CD14-positive monocyte (primary cell): ENCODE results near the gene FREM2. TPM values are rescaled to one million over a fixed set of nuclear protein-coding genes. Genes with fewer than 3 reads are reported as not detected.

Source experiments
- DNase-seq, 3 donors: peaks; one replicate each; pipeline ENCODE4 v3.0.0-alpha.2; 2011 to 2022
- H2AFZ ChIP-seq: 2 replicates; pipeline ENCODE4 v1.6.0; 2012; ENCODE audit warnings: mild to moderate bottlenecking, low read depth, low read length, inconsistent platforms; ENCODE audit not compliant: insufficient read depth, poor library complexity, severe bottlenecking
- H3K27ac ChIP-seq, 2 donors: 1 replicate in 1 of 2; 2 replicates in 1 of 2; pipeline ENCODE4 v1.5.1; 2012 to 2013; ENCODE audit warnings: low read length in 2 of 2, control low read depth in 1 of 2, inconsistent platforms in 1 of 2, low read depth in 1 of 2, mild to moderate bottlenecking in 1 of 2
- H3K27me3 ChIP-seq, 2 donors: one replicate each; pipeline versions ENCODE4 v1.6.0 to v1.6.1; 2011 to 2013; ENCODE audit warnings: low read length in 2 of 2; ENCODE audit not compliant: control insufficient read depth in 2 of 2, insufficient read depth in 2 of 2
- H3K36me3 ChIP-seq, 2 donors: replicated peaks in 1 of 2; 1 replicate in 1 of 2; 2 replicates in 1 of 2; pipeline versions ENCODE4 v1.5.1 to v1.6.1; 2012 to 2013; ENCODE audit warnings: low read length in 2 of 2, control low read depth in 1 of 2, inconsistent platforms in 1 of 2, mild to moderate bottlenecking in 1 of 2; ENCODE audit not compliant: insufficient read depth in 2 of 2, control insufficient read depth in 1 of 2
- H3K4me1 ChIP-seq, 2 donors: 1 replicate in 1 of 2; 2 replicates in 1 of 2; pipeline versions ENCODE4 v1.5.1 to v1.6.1; 2012 to 2013; ENCODE audit warnings: low read length in 2 of 2, control low read depth in 1 of 2, inconsistent platforms in 1 of 2, mild to moderate bottlenecking in 1 of 2, moderate library complexity in 1 of 2; ENCODE audit not compliant: insufficient read depth in 2 of 2, control insufficient read depth in 1 of 2
- H3K4me2 ChIP-seq: replicated peaks from 2 replicates; pipeline ENCODE3; 2012; ENCODE audit warnings: low read length, moderate library complexity, mild to moderate bottlenecking; ENCODE audit not compliant: poor library complexity, severe bottlenecking; ENCODE audit errors: extremely low read depth
- H3K4me3 ChIP-seq, 3 experiments: fragments of 200-600 bp in 1 of 3; sonication (generic) in 1 of 3; replicated peaks in 1 of 3; 1 replicate in 2 of 3; 2 replicates in 1 of 3; pipeline ENCODE4 v1.5.1; 2011 to 2013; ENCODE audit warnings: low read length in 3 of 3, mild to moderate bottlenecking in 3 of 3, control low read depth in 2 of 3, low read depth in 2 of 3, inconsistent platforms in 1 of 3, moderate library complexity in 1 of 3
- H3K79me2 ChIP-seq: 2 replicates; pipeline ENCODE4 v1.6.0; 2012; ENCODE audit warnings: mild to moderate bottlenecking, control low read depth, inconsistent platforms, low read length, moderate library complexity; ENCODE audit not compliant: insufficient read depth
- H3K9ac ChIP-seq: 2 replicates; pipeline ENCODE4 v1.6.0; 2017; ENCODE audit warnings: low read length, mild to moderate bottlenecking; ENCODE audit not compliant: insufficient read depth, poor library complexity, severe bottlenecking
- H3K9me3 ChIP-seq, 2 donors: replicated peaks in 1 of 2; 1 replicate in 1 of 2; 2 replicates in 1 of 2; pipeline versions ENCODE4 v1.5.1 to v1.6.1; 2012 to 2013; ENCODE audit warnings: low read length in 2 of 2, control low read depth in 1 of 2; ENCODE audit not compliant: control insufficient read depth in 1 of 2, insufficient read depth in 1 of 2
- H4K20me1 ChIP-seq: 2 replicates; pipeline ENCODE4 v1.6.0; 2012; ENCODE audit warnings: mild to moderate bottlenecking, low read length, control low read depth, moderate library complexity; ENCODE audit not compliant: insufficient read depth
- H3K27ac Mint-ChIP-seq, 7 donors: one replicate each; pipeline ENCODE4 v1.8.0; 2020; ENCODE audit warnings: mild to moderate bottlenecking in 7 of 7, mixed read lengths in 7 of 7, moderate library complexity in 6 of 7, inconsistent platforms in 2 of 7
- H3K27me3 Mint-ChIP-seq, 3 donors: one replicate each; pipeline ENCODE4 v1.8.0; 2021 to 2022; ENCODE audit warnings: low read depth in 3 of 3, mild to moderate bottlenecking in 3 of 3, mixed read lengths in 3 of 3, moderate library complexity in 3 of 3, inconsistent platforms in 1 of 3
- H3K36me3 Mint-ChIP-seq, 2 donors: one replicate each; pipeline ENCODE4 v1.8.0; 2020; ENCODE audit warnings: mixed read lengths in 2 of 2, inconsistent platforms in 1 of 2, mild to moderate bottlenecking in 1 of 2
- H3K4me1 Mint-ChIP-seq: one replicate; pipeline ENCODE4 v1.8.0; 2020; ENCODE audit warnings: mild to moderate bottlenecking, mixed read lengths
- H3K4me3 Mint-ChIP-seq, 2 donors: one replicate each; pipeline ENCODE4 v1.8.0; 2020; ENCODE audit warnings: mild to moderate bottlenecking in 2 of 2, mixed read lengths in 2 of 2, moderate library complexity in 1 of 2
- H3K9me3 Mint-ChIP-seq, 7 donors: one replicate each; pipeline ENCODE4 v1.8.0; 2020 to 2022; ENCODE audit warnings: mixed read lengths in 7 of 7, mild to moderate bottlenecking in 6 of 7, moderate library complexity in 6 of 7, inconsistent platforms in 2 of 7
- WGBS: methylation state at CpG from one replicate; pipeline ENCODE4 v1.1.5; 2013; ENCODE audit warnings: missing lambda C conversion rate; ENCODE audit not compliant: insufficient coverage; 5-methylcytosine and 5-hydroxymethylcytosine counted together
- intact Hi-C, 2 donors: fragments of 100-400 bp; cut with micrococcal nuclease; formaldehyde crosslinking; loops; one replicate each; pipeline versions ENCODE4 v1.15.0 to v1.15.1; 2023
- polyA plus RNA-seq, 3 donors: library from polyadenylated mRNA; depleted of rRNA in 1 of 3; unstranded in 2 of 3; stranded (reverse) in 1 of 3; fragments of 300-500 nt in 2 of 3; fragments of >200 nt in 1 of 3; fragmentation: Illumina TruSeq in 2 of 3; gene quantifications; 1 replicate in 2 of 3; 2 replicates in 1 of 3; pipeline ENCODE4 v1.2.3, GENCODE V29; 2012 to 2021
- TF ChIP-seq, protein P1 (sequence below): fragments of 200-600 bp; IDR thresholded peaks from one replicate; pipeline ENCODE4 v1.8.0; 2022; ENCODE audit warnings: antibody characterized with exemption, mild to moderate bottlenecking

FREM2 gene
- polyA plus RNA-seq, 3 donors: not detected

DNA sequence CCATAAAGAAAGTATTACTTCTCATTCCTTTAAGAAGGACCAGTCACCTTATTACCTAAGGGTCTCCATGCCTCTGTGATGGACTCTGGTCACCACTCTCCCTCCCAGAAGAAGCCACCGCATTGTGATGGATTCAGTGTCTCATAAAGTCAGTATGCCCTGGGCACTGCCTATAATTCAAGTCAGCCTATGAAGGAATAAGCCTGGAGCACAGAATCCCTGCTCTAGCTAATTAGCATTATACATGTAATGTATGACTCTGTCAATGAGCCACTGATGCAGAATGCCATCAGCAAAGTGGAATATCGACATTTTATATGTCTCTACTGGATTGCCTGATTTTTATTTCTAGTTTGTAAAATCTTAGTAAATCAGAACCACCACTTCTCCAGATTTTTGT lies 14.9 kb upstream of the FREM2 start:
- Histone ChIP-seq H3K27me3 (no peaks in the 10 kb centered on the region), H3K9me3 (no peaks in the 10 kb centered on the region), H3K27ac (no peak overlapping the region), H3K4me1 (no peaks in the 10 kb centered on the region), H2AFZ (no peak overlapping the region), H4K20me1 (no peaks in the 10 kb centered on the region), H3K4me3 (no peak overlapping the region), H3K36me3 (no peaks in the 10 kb centered on the region), H3K79me2 (no peaks in the 10 kb centered on the region), H3K4me2 (no peak overlapping the region), H3K9ac (no peak overlapping the region)
- intact Hi-C loops: no loop called here
- DNase-seq: no peak
- Mint-ChIP-seq H3K27ac (no peak overlapping the region), H3K36me3 (no peaks in the 10 kb centered on the region), H3K4me3 (no peak overlapping the region), H3K27me3 (no peaks in the 10 kb centered on the region), H3K9me3 (peaks cover 0 to 1% (median 0%) of the 10 kb centered on the region in 7 donors), H3K4me1 (no peaks in the 10 kb centered on the region)
- no CpG with 5 or more reads among the region's 2 CpGs for WGBS
- TF ChIP-seq, protein P1, sequence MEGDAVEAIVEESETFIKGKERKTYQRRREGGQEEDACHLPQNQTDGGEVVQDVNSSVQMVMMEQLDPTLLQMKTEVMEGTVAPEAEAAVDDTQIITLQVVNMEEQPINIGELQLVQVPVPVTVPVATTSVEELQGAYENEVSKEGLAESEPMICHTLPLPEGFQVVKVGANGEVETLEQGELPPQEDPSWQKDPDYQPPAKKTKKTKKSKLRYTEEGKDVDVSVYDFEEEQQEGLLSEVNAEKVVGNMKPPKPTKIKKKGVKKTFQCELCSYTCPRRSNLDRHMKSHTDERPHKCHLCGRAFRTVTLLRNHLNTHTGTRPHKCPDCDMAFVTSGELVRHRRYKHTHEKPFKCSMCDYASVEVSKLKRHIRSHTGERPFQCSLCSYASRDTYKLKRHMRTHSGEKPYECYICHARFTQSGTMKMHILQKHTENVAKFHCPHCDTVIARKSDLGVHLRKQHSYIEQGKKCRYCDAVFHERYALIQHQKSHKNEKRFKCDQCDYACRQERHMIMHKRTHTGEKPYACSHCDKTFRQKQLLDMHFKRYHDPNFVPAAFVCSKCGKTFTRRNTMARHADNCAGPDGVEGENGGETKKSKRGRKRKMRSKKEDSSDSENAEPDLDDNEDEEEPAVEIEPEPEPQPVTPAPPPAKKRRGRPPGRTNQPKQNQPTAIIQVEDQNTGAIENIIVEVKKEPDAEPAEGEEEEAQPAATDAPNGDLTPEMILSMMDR: no peak

DNA sequence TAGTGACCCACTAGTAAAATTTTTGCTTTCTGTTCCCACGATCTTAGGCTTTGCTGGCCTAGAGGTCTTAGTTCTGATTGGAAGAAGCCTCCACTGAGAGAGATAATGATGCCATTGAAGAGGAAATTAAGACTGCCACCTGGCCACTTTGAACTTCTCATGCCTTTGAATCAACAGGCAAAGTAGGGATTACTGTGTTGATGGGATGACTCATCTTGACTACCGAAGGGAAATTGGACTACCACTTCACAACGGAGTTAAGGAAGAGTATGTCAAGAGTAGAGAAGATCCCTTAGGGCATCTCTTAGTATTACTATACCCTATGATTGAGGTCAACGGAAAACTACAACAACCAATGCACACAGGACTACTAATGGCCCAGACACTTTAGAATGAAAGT lies 12.7 kb upstream of the FREM2 start:
- Histone ChIP-seq H3K36me3 (no peaks in the 10 kb centered on the region), H3K4me2 (no peak overlapping the region), H3K9me3 (no peaks in the 10 kb centered on the region), H3K27ac (no peak overlapping the region), H3K4me3 (no peak overlapping the region), H4K20me1 (no peaks in the 10 kb centered on the region), H3K9ac (no peak overlapping the region), H3K79me2 (no peaks in the 10 kb centered on the region), H2AFZ (no peak overlapping the region), H3K27me3 (no peaks in the 10 kb centered on the region), H3K4me1 (no peaks in the 10 kb centered on the region)
- intact Hi-C loops: no loop called here
- no peaks in the 10 kb centered on the region for H3K36me3 Mint-ChIP-seq
- DNase-seq: no peak
- H3K27me3 Mint-ChIP-seq: no peaks in the 10 kb centered on the region
- peaks cover 0 to 3% (median 0%) of the 10 kb centered on the region in 7 donors for H3K9me3 Mint-ChIP-seq
- H3K4me1 Mint-ChIP-seq: no peaks in the 10 kb centered on the region
- no peak overlapping the region for H3K4me3 Mint-ChIP-seq
- no peak overlapping the region for H3K27ac Mint-ChIP-seq
- TF ChIP-seq, protein P1: no peak
- no CpG with 5 or more reads among the region's 4 CpGs for WGBS
